K562 (cell line): Measurements from ENCODE around the gene OVOL3. TPM values are rescaled to one million over a fixed set of nuclear protein-coding genes. Genes with fewer than 3 reads are reported as not detected.

Source experiments
- HLTF ChIP-seq: fragments of 450-650 bp; IDR thresholded peaks from 2 replicates; pipeline ENCODE4 v1.6.1; 2016
- ILK ChIP-seq: fragments of 450-650 bp; IDR thresholded peaks from 2 replicates; pipeline ENCODE4 v1.6.1; 2016; ENCODE audit warnings: missing genetic modification characterization, low read depth, mild to moderate bottlenecking, missing compliant biosample characterization, moderate library complexity, borderline replicate concordance
- MNT ChIP-seq, 2 experiments: fragments of 450-650 bp; conservative IDR thresholded peaks; 2 replicates each; pipeline ENCODE4 v1.6.1; 2017; ENCODE audit warnings: mild to moderate bottlenecking in 2 of 2, moderate library complexity in 2 of 2
- NR2C2 ChIP-seq, 2 experiments: fragments of 200-800 bp in 1 of 2; sonication (Bioruptor generic) in 1 of 2; sonication (generic) in 1 of 2; formaldehyde crosslinking in 1 of 2; IDR thresholded peaks; 2 replicates each; pipeline versions ENCODE4 v1.6.1 to v1.8.0; 2016 to 2022; ENCODE audit warnings: mild to moderate bottlenecking in 1 of 2, missing compliant biosample characterization in 1 of 2, missing genetic modification characterization in 1 of 2, missing genetic modification reagents in 1 of 2
- XRCC4 ChIP-seq: IDR thresholded peaks from one replicate; pipeline ENCODE4 v1.6.1; 2011; ENCODE audit not compliant: insufficient read depth, insufficient read length; ENCODE audit errors: extremely low read depth
- polyA plus RNA-seq, 8 experiments: library from polyadenylated mRNA; depleted of rRNA in 4 of 8; stranded (reverse) in 5 of 8; unstranded in 3 of 8; fragments of >200 nt; fragmentation: Nextera tagmentation in 2 of 8; fragmentation: Illumina TruSeq in 1 of 8; extraction: Ambion mirVana in 2 of 8; extraction: Trizol in 1 of 8; gene quantifications; 2 replicates each; pipeline versions ENCODE4 v1.2.1 to v1.2.3, GENCODE V29; 2011 to 2014; ENCODE audit warnings: inconsistent platforms in 1 of 8, missing spikeins in 1 of 8
- total RNA-seq, 7 experiments: library from RNA; depleted of rRNA in 6 of 7; stranded (reverse); fragments of >200 nt in 6 of 7; fragmentation: Illumina TruSeq in 2 of 7; extraction: Trizol in 2 of 7; gene quantifications; 2 replicates each; pipeline versions ENCODE4 v1.2.1 to v1.2.3, GENCODE V29; 2011 to 2021; ENCODE audit warnings: low replicate concordance in 1 of 7
- TF ChIP-seq, protein P1 (sequence below): fragments of 250-450 bp; sonication (Bioruptor Pico); IDR thresholded peaks from 2 replicates; pipeline ENCODE4 v1.4.0; 2020

OVOL3 gene
- total and polyA plus RNA-seq, 9 of the 15 experiments (the other 6 are each of a cell fraction or from before 2014, with no cell fraction given): not detected

DNA sequence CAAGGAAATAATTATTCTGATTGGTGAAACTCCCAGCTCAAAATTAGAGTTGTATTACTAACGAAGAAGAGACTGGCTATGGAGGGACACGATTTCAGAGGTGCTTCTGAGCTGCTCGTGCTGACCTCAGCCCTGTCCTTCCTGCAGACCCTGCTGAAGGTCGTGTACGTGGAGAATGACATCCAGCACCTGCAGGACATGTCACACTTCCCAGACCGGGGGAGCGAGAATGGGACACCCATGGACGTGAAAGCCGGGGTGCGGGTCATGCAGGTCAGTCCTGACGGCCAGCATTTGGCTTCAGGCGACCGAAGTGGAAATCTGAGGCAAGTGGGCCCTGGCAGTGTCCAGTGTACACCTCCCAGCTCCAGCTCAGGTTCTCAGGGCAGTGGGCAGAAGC lies 28.0 kb upstream of the OVOL3 start (continued):
- no peak for TF ChIP-seq NR2C2 (CRISPR knock-in tag; IDR thresholded peaks at IDR 0.05)
- no peak for TF ChIP-seq NR2C2 (tag; IDR thresholded peaks at IDR 0.05)
- no peak for TF ChIP-seq HLTF
- TF ChIP-seq MNT (conservative IDR thresholded peaks at IDR 0.05): no peak
- TF ChIP-seq, protein P1, sequence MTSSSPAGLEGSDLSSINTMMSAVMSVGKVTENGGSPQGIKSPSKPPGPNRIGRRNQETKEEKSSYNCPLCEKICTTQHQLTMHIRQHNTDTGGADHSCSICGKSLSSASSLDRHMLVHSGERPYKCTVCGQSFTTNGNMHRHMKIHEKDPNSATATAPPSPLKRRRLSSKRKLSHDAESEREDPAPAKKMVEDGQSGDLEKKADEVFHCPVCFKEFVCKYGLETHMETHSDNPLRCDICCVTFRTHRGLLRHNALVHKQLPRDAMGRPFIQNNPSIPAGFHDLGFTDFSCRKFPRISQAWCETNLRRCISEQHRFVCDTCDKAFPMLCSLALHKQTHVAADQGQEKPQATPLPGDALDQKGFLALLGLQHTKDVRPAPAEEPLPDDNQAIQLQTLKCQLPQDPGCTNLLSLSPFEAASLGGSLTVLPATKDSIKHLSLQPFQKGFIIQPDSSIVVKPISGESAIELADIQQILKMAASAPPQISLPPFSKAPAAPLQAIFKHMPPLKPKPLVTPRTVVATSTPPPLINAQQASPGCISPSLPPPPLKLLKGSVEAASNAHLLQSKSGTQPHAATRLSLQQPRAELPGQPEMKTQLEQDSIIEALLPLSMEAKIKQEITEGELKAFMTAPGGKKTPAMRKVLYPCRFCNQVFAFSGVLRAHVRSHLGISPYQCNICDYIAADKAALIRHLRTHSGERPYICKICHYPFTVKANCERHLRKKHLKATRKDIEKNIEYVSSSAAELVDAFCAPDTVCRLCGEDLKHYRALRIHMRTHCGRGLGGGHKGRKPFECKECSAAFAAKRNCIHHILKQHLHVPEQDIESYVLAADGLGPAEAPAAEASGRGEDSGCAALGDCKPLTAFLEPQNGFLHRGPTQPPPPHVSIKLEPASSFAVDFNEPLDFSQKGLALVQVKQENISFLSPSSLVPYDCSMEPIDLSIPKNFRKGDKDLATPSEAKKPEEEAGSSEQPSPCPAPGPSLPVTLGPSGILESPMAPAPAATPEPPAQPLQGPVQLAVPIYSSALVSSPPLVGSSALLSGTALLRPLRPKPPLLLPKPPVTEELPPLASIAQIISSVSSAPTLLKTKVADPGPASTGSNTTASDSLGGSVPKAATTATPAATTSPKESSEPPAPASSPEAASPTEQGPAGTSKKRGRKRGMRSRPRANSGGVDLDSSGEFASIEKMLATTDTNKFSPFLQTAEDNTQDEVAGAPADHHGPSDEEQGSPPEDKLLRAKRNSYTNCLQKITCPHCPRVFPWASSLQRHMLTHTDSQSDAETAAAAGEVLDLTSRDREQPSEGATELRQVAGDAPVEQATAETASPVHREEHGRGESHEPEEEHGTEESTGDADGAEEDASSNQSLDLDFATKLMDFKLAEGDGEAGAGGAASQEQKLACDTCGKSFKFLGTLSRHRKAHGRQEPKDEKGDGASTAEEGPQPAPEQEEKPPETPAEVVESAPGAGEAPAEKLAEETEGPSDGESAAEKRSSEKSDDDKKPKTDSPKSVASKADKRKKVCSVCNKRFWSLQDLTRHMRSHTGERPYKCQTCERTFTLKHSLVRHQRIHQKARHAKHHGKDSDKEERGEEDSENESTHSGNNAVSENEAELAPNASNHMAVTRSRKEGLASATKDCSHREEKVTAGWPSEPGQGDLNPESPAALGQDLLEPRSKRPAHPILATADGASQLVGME: no peak
- no peak for TF ChIP-seq ILK (tag)
- TF ChIP-seq XRCC4: no peak
